Ishikawa (cell line): ENCODE measurements around the gene BAD.
A peak's percentile ranks its signal among the peaks of the same experiment; 100 is the strongest.

Experiments used
- CEBPB ChIP-seq: IDR thresholded peaks from 2 replicates; pipeline ENCODE4 v1.6.1; 2012
- CREB1 ChIP-seq: IDR thresholded peaks from 2 replicates; pipeline ENCODE4 v1.6.1; 2012; ENCODE audit warnings: low read depth
- EGR1 ChIP-seq: IDR thresholded peaks from 2 replicates; pipeline ENCODE4 v1.6.1; 2012
- EP300 ChIP-seq: IDR thresholded peaks from 2 replicates; pipeline ENCODE4 v1.6.1; 2012; ENCODE audit warnings: borderline replicate concordance
- FOXM1 ChIP-seq: IDR thresholded peaks from 2 replicates; pipeline ENCODE4 v1.6.1; 2012; ENCODE audit warnings: low read depth, borderline replicate concordance
- MAX ChIP-seq: IDR thresholded peaks from 2 replicates; pipeline ENCODE4 v1.6.1; 2012
- NFIC ChIP-seq: IDR thresholded peaks from 2 replicates; pipeline ENCODE4 v1.6.1; 2012
- USF1 ChIP-seq: IDR thresholded peaks from 2 replicates; pipeline ENCODE4 v1.6.1; 2012
- YY1 ChIP-seq: IDR thresholded peaks from 2 replicates; pipeline ENCODE4 v1.6.1; 2012; ENCODE audit warnings: low read depth

GRCh38 chr11:64234647-64235379, 49.7 kb downstream of the BAD start:
- TF ChIP-seq CREB1 (no peak), USF1 (no peak), NFIC (no peak), YY1 (no peak), EGR1 (no peak), EP300 (peak; percentile 9; the same call in 1 of the 2 replicates), CEBPB (no peak), MAX (no peak), FOXM1 (no peak)
